A673 (cell line): ENCODE data around the gene SIK3. TPM values are rescaled to one million over a fixed set of nuclear protein-coding genes. Genes with fewer than 3 reads are reported as not detected.

Experiments
- BruUV-seq: library from RNA; stranded (reverse); fragments of 400-500 nt; replicated peaks from 2 replicates; lab custom pipeline; 2021; lab: Mats Ljungman, UMichigan
- CTCF ChIA-PET: fragments of 300-600 bp; sonication (Branson Sonifier 250); formaldehyde crosslinking; loops from one replicate; lab custom pipeline; 2022; ENCODE audit warnings: antibody characterized with exemption; lab: Charles Lee
- POLR2A ChIA-PET: fragments of 300-600 bp; sonication (Branson Sonifier 250); formaldehyde crosslinking; loops from one replicate; lab custom pipeline; 2022; ENCODE audit warnings: antibody characterized with exemption; ENCODE audit not compliant: low non-redundant PET; lab: Charles Lee
- DNase-seq: peaks from one replicate; pipeline ENCODE4 v3.0.0-alpha.2; 2015; ENCODE audit warnings: low spot score
- H3K27ac ChIP-seq: fragments of 200-600 bp; sonication (generic); 2 replicates; pipeline ENCODE4 v1.5.1; 2016; ENCODE audit warnings: mixed run types, low read depth, mild to moderate bottlenecking, mixed read lengths, antibody characterized with exemption, low read length; ENCODE audit not compliant: poor library complexity, severe bottlenecking
- H3K27me3 ChIP-seq: fragments of 200-600 bp; sonication (generic); replicated peaks from 2 replicates; pipeline ENCODE4 v1.6.1; 2017; ENCODE audit warnings: mixed run types, low read depth, mild to moderate bottlenecking, mixed read lengths, antibody characterized with exemption, low read length; ENCODE audit not compliant: insufficient read depth, poor library complexity
- H3K36me3 ChIP-seq: fragments of 200-600 bp; sonication (generic); 2 replicates; pipeline ENCODE4 v1.6.1; 2016; ENCODE audit warnings: mixed run types, mild to moderate bottlenecking, mixed read lengths, antibody characterized with exemption, low read length; ENCODE audit not compliant: insufficient read depth, poor library complexity, severe bottlenecking
- H3K4me1 ChIP-seq: fragments of 200-600 bp; sonication (generic); 2 replicates; pipeline ENCODE4 v1.6.1; 2017; ENCODE audit warnings: mixed run types, mild to moderate bottlenecking, mixed read lengths, antibody characterized with exemption, low read length; ENCODE audit not compliant: insufficient read depth, poor library complexity, severe bottlenecking
- H3K4me3 ChIP-seq: fragments of 200-600 bp; sonication (generic); 2 replicates; pipeline ENCODE4 v1.5.1; 2016; ENCODE audit warnings: low read depth, mixed run types, mild to moderate bottlenecking, mixed read lengths, low read length; ENCODE audit not compliant: poor library complexity, severe bottlenecking
- H3K9me3 ChIP-seq: fragments of 200-600 bp; sonication (generic); 2 replicates; pipeline ENCODE4 v1.6.1; 2016; ENCODE audit warnings: mixed run types, low read depth, mild to moderate bottlenecking, mixed read lengths, antibody characterized with exemption, low read length; ENCODE audit not compliant: poor library complexity, severe bottlenecking
- CTCF ChIP-seq: fragments of 300-800, 200-600 bp; sonication (generic); conservative IDR thresholded peaks from 2 replicates; pipeline ENCODE4 v1.5.1; 2017; ENCODE audit warnings: low read depth, mild to moderate bottlenecking, antibody characterized with exemption, low read length, moderate library complexity, mixed read lengths
- EZH2 ChIP-seq: fragments of 200-600 bp; sonication (generic); IDR thresholded peaks from 2 replicates; pipeline ENCODE4 v1.6.1; 2017; ENCODE audit warnings: borderline replicate concordance, low read depth, mild to moderate bottlenecking, mixed read lengths, antibody characterized with exemption, low read length; ENCODE audit not compliant: poor library complexity, severe bottlenecking
- intact Hi-C: fragments of 100-400 bp; cut with micrococcal nuclease; formaldehyde crosslinking; loops from one replicate; pipeline ENCODE4 v1.10.0; 2022; ENCODE audit not compliant: unreplicated experiment
- total RNA-seq: library from RNA; stranded (reverse); gene quantifications from 2 replicates; pipeline ENCODE4 v1.2.3, GENCODE V29; 2021

SIK3 gene
- total RNA-seq, 1 experiment from 2014 or later: 81.7 TPM

GRCh38 chr11:116833816-116834534 is 264.3 kb downstream of the SIK3 start:
- CTCF ChIA-PET: interaction anchor here (0.6 kb wide), 1 partner anchor 9 kb away, joined by 4 read pairs; no protein-coding TSS in a partner anchor

GRCh38 chr11:116833491-116833815 is 264.8 kb downstream of the SIK3 start:
- TF ChIP-seq EZH2: no peak
- TF ChIP-seq CTCF: no peak
- no peak overlapping the region for H3K27ac ChIP-seq
- BruUV-seq: no TSS peak
- no peaks in the 10 kb centered on the region for H3K9me3 ChIP-seq
- ChIA-PET POLR2A (no interaction called here), CTCF (no interaction called here)
- no peaks in the 10 kb centered on the region for H3K36me3 ChIP-seq
- H3K4me3 ChIP-seq: no peak overlapping the region
- intact Hi-C loops: no loop called here
- peaks cover 12% of the 10 kb centered on the region for H3K4me1 ChIP-seq
- no peaks in the 10 kb centered on the region for H3K27me3 ChIP-seq
- DNase-seq: no peak

More at GRCh38 chr11:116833816-116834534, 264.3 kb downstream of the SIK3 start:
- H3K9me3 ChIP-seq: no peaks in the 10 kb centered on the region
- POLR2A ChIA-PET: interaction anchor here (0.6 kb wide), 1 partner anchor 35 kb away, joined by 3 read pairs; no protein-coding TSS in a partner anchor
- TF ChIP-seq CTCF: no peak
- no peak for TF ChIP-seq EZH2
- peaks cover 12% of the 10 kb centered on the region for H3K4me1 ChIP-seq
- H3K4me3 ChIP-seq: no peak overlapping the region
- no peak for DNase-seq
- no TSS peak for BruUV-seq
- intact Hi-C loops: no loop called here
- H3K27ac ChIP-seq: no peak overlapping the region
- H3K27me3 ChIP-seq: no peaks in the 10 kb centered on the region
- H3K36me3 ChIP-seq: no peaks in the 10 kb centered on the region

GRCh38 chr11:116832350-116833290 is 265.6 kb downstream of the SIK3 start:
- intact Hi-C loops: no loop called here
- H3K27ac ChIP-seq: no peak overlapping the region
- POLR2A ChIA-PET: no interaction called here

More at GRCh38 chr11:116832350-116833290, 265.6 kb downstream of the SIK3 start:
- CTCF ChIA-PET: no interaction called here
- no peaks in the 10 kb centered on the region for H3K9me3 ChIP-seq
- no peaks in the 10 kb centered on the region for H3K27me3 ChIP-seq
- DNase-seq: no peak
- peaks cover 12% of the 10 kb centered on the region for H3K4me1 ChIP-seq
- no TSS peak for BruUV-seq
- TF ChIP-seq CTCF: no peak
- TF ChIP-seq EZH2: no peak
- no peaks in the 10 kb centered on the region for H3K36me3 ChIP-seq
- H3K4me3 ChIP-seq: no peak overlapping the region
